HEK293 (cell line): ENCODE measurements around the gene VANGL1.

Experiments
- CTCF ChIA-PET: fragments of 350-600 bp; formaldehyde crosslinking; extraction: SDS; loops from one replicate; lab custom pipeline; 2021; ENCODE audit warnings: antibody characterized with exemption; lab: Yijun Ruan, JAX
- POLR2A ChIA-PET: fragments of 300-600 bp; formaldehyde crosslinking; extraction: SDS; loops from one replicate; lab custom pipeline; 2020; ENCODE audit warnings: antibody characterized with exemption, inconsistent platforms; lab: Yijun Ruan, JAX
- H3K27ac ChIP-seq: fragments of 200-500 bp; sonication (Bioruptor generic); 2 replicates; pipeline ENCODE4 v1.5.1; 2014; ENCODE audit warnings: low read depth, low read length, control low read depth, inconsistent platforms; ENCODE audit errors: extremely low read depth
- H3K36me3 ChIP-seq, 2 experiments: fragments of 200-500 bp in 1 of 2; sonication (Bioruptor generic) in 1 of 2; 1 replicate in 1 of 2; 2 replicates in 1 of 2; pipeline ENCODE4 v1.5.1; 2014 to 2017; ENCODE audit warnings: inconsistent platforms in 2 of 2, low read length in 2 of 2; ENCODE audit not compliant: control insufficient read depth in 2 of 2, insufficient read depth in 1 of 2
- H3K4me1 ChIP-seq: fragments of 200-500 bp; sonication (Bioruptor generic); 2 replicates; pipeline ENCODE4 v1.5.1; 2014; ENCODE audit warnings: mild to moderate bottlenecking, low read length, inconsistent platforms; ENCODE audit not compliant: control insufficient read depth, insufficient read depth
- H3K4me3 ChIP-seq: 2 replicates; pipeline ENCODE4 v1.5.1; 2011; ENCODE audit warnings: low read depth, mild to moderate bottlenecking, control low read depth, low read length, moderate library complexity
- H3K9me3 ChIP-seq: fragments of 200-500 bp; sonication (Bioruptor generic); 2 replicates; pipeline ENCODE4 v1.5.1; 2014; ENCODE audit warnings: low read depth, low read length, inconsistent platforms; ENCODE audit not compliant: control insufficient read depth, insufficient read depth
- FEZF1 ChIP-seq: fragments of 450-650 bp; formaldehyde crosslinking; IDR thresholded peaks from 2 replicates; pipeline ENCODE4 v1.5.1; 2016; ENCODE audit warnings: missing biosample characterization, missing genetic modification characterization
- HOXA7 ChIP-seq: sonication (generic); formaldehyde crosslinking; IDR thresholded peaks from 2 replicates; pipeline ENCODE4 v1.8.1; 2022; ENCODE audit warnings: missing genetic modification reagents, borderline replicate concordance
- KLF10 ChIP-seq: fragments of 450-650 bp; IDR thresholded peaks from 2 replicates; pipeline ENCODE4 v1.5.1; 2018; ENCODE audit warnings: missing biosample characterization, mild to moderate bottlenecking, missing genetic modification characterization
- PRDM1 ChIP-seq: fragments of 450-650 bp; formaldehyde crosslinking; IDR thresholded peaks from 2 replicates; pipeline ENCODE4; 2016; ENCODE audit warnings: missing biosample characterization, missing genetic modification characterization
- SP2 ChIP-seq: fragments of 450-650 bp; formaldehyde crosslinking; IDR thresholded peaks from 2 replicates; pipeline ENCODE4 v1.5.1; 2016; ENCODE audit warnings: missing biosample characterization, missing genetic modification characterization
- SP3 ChIP-seq: fragments of 450-650 bp; formaldehyde crosslinking; IDR thresholded peaks from 2 replicates; pipeline ENCODE4 v1.5.1; 2016; ENCODE audit warnings: missing biosample characterization, missing genetic modification characterization
- ZEB2 ChIP-seq: fragments of 450-650 bp; formaldehyde crosslinking; IDR thresholded peaks from 2 replicates; pipeline ENCODE4 v1.5.1; 2016; ENCODE audit warnings: missing biosample characterization, missing genetic modification characterization
- ZNF132 ChIP-seq: fragments of 450-650 bp; formaldehyde crosslinking; IDR thresholded peaks from 2 replicates; pipeline ENCODE4 v1.5.1; 2017; ENCODE audit warnings: missing biosample characterization, missing genetic modification characterization, borderline replicate concordance
- ZNF169 ChIP-seq: fragments of 450-650 bp; formaldehyde crosslinking; IDR thresholded peaks from 2 replicates; pipeline ENCODE4 v1.5.1; 2016; ENCODE audit warnings: missing biosample characterization, missing genetic modification characterization
- ZNF24 ChIP-seq: fragments of 450-650 bp; formaldehyde crosslinking; IDR thresholded peaks from 2 replicates; pipeline ENCODE4 v1.5.1; 2016; ENCODE audit warnings: missing biosample characterization, missing genetic modification characterization
- ZNF404 ChIP-seq: fragments of 450-650 bp; formaldehyde crosslinking; IDR thresholded peaks from 2 replicates; pipeline ENCODE4 v1.5.1; 2017; ENCODE audit warnings: missing biosample characterization, missing genetic modification characterization
- ZNF416 ChIP-seq: fragments of 450-650 bp; formaldehyde crosslinking; IDR thresholded peaks from 2 replicates; pipeline ENCODE4 v1.5.1; 2016; ENCODE audit warnings: missing biosample characterization, missing genetic modification characterization
- ZNF48 ChIP-seq: fragments of 450-650 bp; formaldehyde crosslinking; IDR thresholded peaks from 2 replicates; pipeline ENCODE4 v1.5.1; 2016; ENCODE audit warnings: missing biosample characterization, missing genetic modification characterization
- ZNF600 ChIP-seq: fragments of 450-650 bp; formaldehyde crosslinking; IDR thresholded peaks from 2 replicates; pipeline ENCODE4 v1.5.1; 2016; ENCODE audit warnings: missing biosample characterization, missing genetic modification characterization
- ZNF621 ChIP-seq: fragments of 450-650 bp; formaldehyde crosslinking; IDR thresholded peaks from 2 replicates; pipeline ENCODE4 v1.5.1; 2017; ENCODE audit warnings: missing biosample characterization, missing genetic modification characterization
- ZNF830 ChIP-seq: fragments of 450-650 bp; IDR thresholded peaks from 2 replicates; pipeline ENCODE4 v1.5.0; 2018; ENCODE audit warnings: missing biosample characterization, missing genetic modification characterization, low read depth, mild to moderate bottlenecking, moderate library complexity
- ZNF837 ChIP-seq: fragments of 450-650 bp; formaldehyde crosslinking; IDR thresholded peaks from 2 replicates; pipeline ENCODE4 v1.5.1; 2016; ENCODE audit warnings: missing biosample characterization, missing genetic modification characterization
- ZSCAN16 ChIP-seq: fragments of 450-650 bp; formaldehyde crosslinking; IDR thresholded peaks from 2 replicates; pipeline ENCODE4 v1.5.1; 2016; ENCODE audit warnings: missing biosample characterization, missing genetic modification characterization
- ZSCAN30 ChIP-seq: fragments of 450-650 bp; IDR thresholded peaks from 2 replicates; pipeline ENCODE4 v1.5.1; 2018; ENCODE audit warnings: missing biosample characterization, mild to moderate bottlenecking, missing genetic modification characterization, moderate library complexity
- TF ChIP-seq, protein P1 (sequence below): fragments of 450-650 bp; formaldehyde crosslinking; IDR thresholded peaks from 2 replicates; pipeline ENCODE4 v1.5.1; 2016; ENCODE audit warnings: missing biosample characterization, missing genetic modification characterization
- TF ChIP-seq, protein P2 (sequence below): fragments of 450-650 bp; formaldehyde crosslinking; IDR thresholded peaks from 2 replicates; pipeline ENCODE4 v1.5.1; 2016; ENCODE audit warnings: missing biosample characterization, missing genetic modification characterization
- TF ChIP-seq, protein P3 (sequence below): fragments of 450-650 bp; formaldehyde crosslinking; IDR thresholded peaks from 2 replicates; pipeline ENCODE4 v1.5.1; 2016; ENCODE audit warnings: missing biosample characterization, missing genetic modification characterization, low read depth
- TF ChIP-seq, protein P4 (sequence below): fragments of 450-650 bp; formaldehyde crosslinking; IDR thresholded peaks from 2 replicates; pipeline ENCODE4 v1.5.1; 2016; ENCODE audit warnings: missing biosample characterization, missing genetic modification characterization, borderline replicate concordance
- TF ChIP-seq, protein P5 (sequence below): fragments of 450-650 bp; IDR thresholded peaks from 2 replicates; pipeline ENCODE4 v1.5.1; 2018; ENCODE audit warnings: missing biosample characterization, missing genetic modification characterization

The VANGL1 gene

DNA sequence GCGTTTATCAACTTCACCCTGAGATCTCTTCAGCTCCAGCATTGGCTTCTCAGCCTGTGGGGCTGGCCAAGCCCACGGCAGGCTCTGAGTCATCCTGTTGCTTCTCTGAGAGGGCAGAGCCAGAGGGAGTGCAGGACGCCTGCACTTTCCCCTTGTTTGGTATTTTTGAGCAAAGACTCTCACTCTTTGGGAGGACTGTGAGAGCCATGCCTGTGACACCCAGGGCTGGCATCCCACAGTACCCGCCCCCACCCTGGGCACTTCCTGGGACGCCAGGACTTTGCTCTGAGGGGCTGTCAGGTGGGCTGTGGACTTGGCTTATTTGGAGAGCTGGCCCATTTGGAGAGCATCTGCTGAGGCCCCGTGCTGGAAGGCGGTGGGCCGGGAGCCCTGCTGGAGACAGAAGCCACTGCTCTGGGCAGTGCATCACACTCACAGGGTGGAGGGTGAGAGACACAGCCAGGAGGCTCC is 37.4 kb downstream of the VANGL1 start:
- H3K4me3 ChIP-seq, result no peak overlapping the region
- peaks cover 5% of the 10 kb centered on the region; the same call in 1 of the 2 replicates for H3K4me1 ChIP-seq
- peaks cover 0 to 36% of the 10 kb centered on the region in 2 experiments; a peak in 2 of 3 replicates for H3K36me3 ChIP-seq
- ChIA-PET CTCF (interaction anchor here (0.8 to 1.1 kb wide), 2 partner anchors 27 to 71 kb away, joined by 4 to 8 read pairs; no protein-coding TSS in a partner anchor), POLR2A (no interaction called here)
- no peaks in the 10 kb centered on the region for H3K9me3 ChIP-seq
- TF ChIP-seq, protein P1, sequence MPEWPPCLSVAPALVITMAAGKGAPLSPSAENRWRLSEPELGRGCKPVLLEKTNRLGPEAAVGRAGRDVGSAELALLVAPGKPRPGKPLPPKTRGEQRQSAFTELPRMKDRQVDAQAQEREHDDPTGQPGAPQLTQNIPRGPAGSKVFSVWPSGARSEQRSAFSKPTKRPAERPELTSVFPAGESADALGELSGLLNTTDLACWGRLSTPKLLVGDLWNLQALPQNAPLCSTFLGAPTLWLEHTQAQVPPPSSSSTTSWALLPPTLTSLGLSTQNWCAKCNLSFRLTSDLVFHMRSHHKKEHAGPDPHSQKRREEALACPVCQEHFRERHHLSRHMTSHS (tag by site-specific recombination), result no peak
- TF ChIP-seq ZNF404 (tag by site-specific recombination) (no peak), PRDM1 (0 out of 2 replicates have a peak, but pooled peaks have one; percentile 41), ZNF600 (tag by site-specific recombination) (0 out of 2 replicates have a peak, but pooled peaks have one; percentile 18)
- no peak overlapping the region for H3K27ac ChIP-seq

DNA sequence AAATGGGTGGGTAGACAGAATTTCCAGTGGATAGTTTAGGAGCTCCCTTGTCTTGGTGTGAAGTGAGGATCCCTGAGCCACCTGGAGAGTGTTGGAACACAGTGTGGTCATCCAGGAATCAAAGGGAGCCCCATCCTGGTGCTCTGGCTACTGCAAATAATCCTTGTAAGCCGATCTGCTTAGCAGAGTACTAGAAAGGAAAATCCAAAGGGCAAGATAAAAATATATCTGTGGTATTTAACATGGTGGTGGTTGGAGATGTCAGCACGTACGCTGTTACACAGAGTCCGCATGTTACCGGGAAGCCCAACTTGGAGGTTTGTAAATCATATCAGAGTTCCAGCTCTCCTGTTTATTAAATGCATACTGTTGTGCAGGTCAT is 39.0 kb downstream of the VANGL1 start:
- no peak for TF ChIP-seq ZSCAN16 (tag by site-specific recombination)
- no peak for TF ChIP-seq ZSCAN30 (tag by site-specific recombination)
- no peak for TF ChIP-seq ZNF416
- TF ChIP-seq, protein P2, sequence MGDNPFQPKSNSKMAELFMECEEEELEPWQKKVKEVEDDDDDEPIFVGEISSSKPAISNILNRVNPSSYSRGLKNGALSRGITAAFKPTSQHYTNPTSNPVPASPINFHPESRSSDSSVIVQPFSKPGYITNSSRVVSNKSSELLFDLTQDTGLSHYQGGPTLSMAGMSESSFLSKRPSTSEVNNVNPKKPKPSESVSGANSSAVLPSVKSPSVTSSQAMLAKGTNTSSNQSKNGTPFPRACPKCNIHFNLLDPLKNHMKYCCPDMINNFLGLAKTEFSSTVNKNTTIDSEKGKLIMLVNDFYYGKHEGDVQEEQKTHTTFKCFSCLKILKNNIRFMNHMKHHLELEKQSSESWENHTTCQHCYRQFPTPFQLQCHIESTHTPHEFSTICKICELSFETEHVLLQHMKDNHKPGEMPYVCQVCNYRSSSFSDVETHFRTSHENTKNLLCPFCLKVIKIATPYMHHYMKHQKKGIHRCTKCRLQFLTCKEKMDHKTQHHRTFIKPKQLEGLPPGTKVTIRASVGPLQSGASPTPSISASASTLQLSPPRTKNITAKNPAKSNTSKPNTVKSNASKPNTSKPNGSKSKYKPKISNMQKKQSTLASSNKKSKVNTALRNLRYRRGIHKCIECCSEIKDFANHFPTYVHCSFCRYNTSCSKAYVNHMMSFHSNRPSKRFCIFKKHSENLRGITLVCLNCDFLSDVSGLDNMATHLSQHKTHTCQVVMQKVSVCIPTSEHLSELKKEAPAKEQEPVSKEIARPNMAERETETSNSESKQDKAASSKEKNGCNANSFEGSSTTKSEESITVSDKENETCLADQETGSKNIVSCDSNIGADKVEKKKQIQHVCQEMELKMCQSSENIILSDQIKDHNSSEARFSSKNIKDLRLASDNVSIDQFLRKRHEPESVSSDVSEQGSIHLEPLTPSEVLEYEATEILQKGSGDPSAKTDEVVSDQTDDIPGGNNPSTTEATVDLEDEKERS, result no peak
- TF ChIP-seq, protein P3, sequence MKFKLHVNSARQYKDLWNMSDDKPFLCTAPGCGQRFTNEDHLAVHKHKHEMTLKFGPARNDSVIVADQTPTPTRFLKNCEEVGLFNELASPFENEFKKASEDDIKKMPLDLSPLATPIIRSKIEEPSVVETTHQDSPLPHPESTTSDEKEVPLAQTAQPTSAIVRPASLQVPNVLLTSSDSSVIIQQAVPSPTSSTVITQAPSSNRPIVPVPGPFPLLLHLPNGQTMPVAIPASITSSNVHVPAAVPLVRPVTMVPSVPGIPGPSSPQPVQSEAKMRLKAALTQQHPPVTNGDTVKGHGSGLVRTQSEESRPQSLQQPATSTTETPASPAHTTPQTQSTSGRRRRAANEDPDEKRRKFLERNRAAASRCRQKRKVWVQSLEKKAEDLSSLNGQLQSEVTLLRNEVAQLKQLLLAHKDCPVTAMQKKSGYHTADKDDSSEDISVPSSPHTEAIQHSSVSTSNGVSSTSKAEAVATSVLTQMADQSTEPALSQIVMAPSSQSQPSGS (tag by site-specific recombination), result no peak
- TF ChIP-seq HOXA7 (CRISPR knock-in tag), result no peak
- TF ChIP-seq, protein P4, sequence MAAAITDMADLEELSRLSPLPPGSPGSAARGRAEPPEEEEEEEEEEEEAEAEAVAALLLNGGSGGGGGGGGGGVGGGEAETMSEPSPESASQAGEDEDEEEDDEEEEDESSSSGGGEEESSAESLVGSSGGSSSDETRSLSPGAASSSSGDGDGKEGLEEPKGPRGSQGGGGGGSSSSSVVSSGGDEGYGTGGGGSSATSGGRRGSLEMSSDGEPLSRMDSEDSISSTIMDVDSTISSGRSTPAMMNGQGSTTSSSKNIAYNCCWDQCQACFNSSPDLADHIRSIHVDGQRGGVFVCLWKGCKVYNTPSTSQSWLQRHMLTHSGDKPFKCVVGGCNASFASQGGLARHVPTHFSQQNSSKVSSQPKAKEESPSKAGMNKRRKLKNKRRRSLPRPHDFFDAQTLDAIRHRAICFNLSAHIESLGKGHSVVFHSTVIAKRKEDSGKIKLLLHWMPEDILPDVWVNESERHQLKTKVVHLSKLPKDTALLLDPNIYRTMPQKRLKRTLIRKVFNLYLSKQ (tag by site-specific recombination), result no peak
- no peak for TF ChIP-seq ZNF621
- TF ChIP-seq ZNF48, result no peak
- no peak for TF ChIP-seq ZNF837 (tag by site-specific recombination)
- no peak for TF ChIP-seq ZNF169 (tag by site-specific recombination)
- no peak for TF ChIP-seq ZNF132
- no peak for TF ChIP-seq ZEB2 (tag by site-specific recombination)
- TF ChIP-seq SP2 (tag by site-specific recombination), result no peak
- TF ChIP-seq SP3 (tag by site-specific recombination), result no peak
- no peak for TF ChIP-seq ZNF24 (tag by site-specific recombination)
- no peak for TF ChIP-seq KLF10
- no peak for TF ChIP-seq ZNF830
- TF ChIP-seq, protein P5, sequence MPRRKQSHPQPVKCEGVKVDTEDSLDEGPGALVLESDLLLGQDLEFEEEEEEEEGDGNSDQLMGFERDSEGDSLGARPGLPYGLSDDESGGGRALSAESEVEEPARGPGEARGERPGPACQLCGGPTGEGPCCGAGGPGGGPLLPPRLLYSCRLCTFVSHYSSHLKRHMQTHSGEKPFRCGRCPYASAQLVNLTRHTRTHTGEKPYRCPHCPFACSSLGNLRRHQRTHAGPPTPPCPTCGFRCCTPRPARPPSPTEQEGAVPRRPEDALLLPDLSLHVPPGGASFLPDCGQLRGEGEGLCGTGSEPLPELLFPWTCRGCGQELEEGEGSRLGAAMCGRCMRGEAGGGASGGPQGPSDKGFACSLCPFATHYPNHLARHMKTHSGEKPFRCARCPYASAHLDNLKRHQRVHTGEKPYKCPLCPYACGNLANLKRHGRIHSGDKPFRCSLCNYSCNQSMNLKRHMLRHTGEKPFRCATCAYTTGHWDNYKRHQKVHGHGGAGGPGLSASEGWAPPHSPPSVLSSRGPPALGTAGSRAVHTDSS (tag by site-specific recombination), result no peak
- TF ChIP-seq FEZF1 (tag by site-specific recombination), result no peak
- TF ChIP-seq, all 188 proteins: peak for 0
- POLR2A ChIA-PET, result no interaction called here
- Histone ChIP-seq H3K4me1 (peaks cover 5% of the 10 kb centered on the region; the same call in 1 of the 2 replicates), H3K9me3 (no peaks in the 10 kb centered on the region), H3K36me3 (peaks cover 0 to 51% of the 10 kb centered on the region in 2 experiments; a peak in 2 of 3 replicates), H3K27ac (no peak overlapping the region), H3K4me3 (no peak overlapping the region)
- CTCF ChIA-PET, result interaction anchor here (1.1 kb wide), 1 partner anchor 26 kb away, joined by 5 read pairs; no protein-coding TSS in a partner anchor
